Activated naive CD4-positive, alpha-beta T cell (primary cell): ENCODE data around the gene NUP42.
"Not testable (repeated sequence)": the region's sequence is repeated elsewhere in the genome, so short reads cannot be mapped to it uniquely, and the experiment has no call there.

Experiments used
- DNase-seq, 4 experiments: peaks; one replicate each; lab custom pipeline; 2025; lab: John Stamatoyannopoulos, UW

The NUP42 gene

GRCh38 chr7:23204241-23204640 is 22.4 kb downstream of the NUP42 start:
- no peak for DNase-seq

GRCh38 chr7:23205577-23205908 is 23.7 kb downstream of the NUP42 start:
- no peak for DNase-seq

- DNase-seq = peak in 1 of 4 experiments; percentile 4
These were observed 24.3 kb downstream of the NUP42 start for GRCh38 chr7:23205909-23206767.

GRCh38 chr7:23207021-23207420 is 25.2 kb downstream of the NUP42 start:
- no peak for DNase-seq

- no peak for DNase-seq
These were observed 26.0 kb downstream of the NUP42 start for GRCh38 chr7:23207884-23208283.

- no peak for DNase-seq
These were observed 26.5 kb downstream of the NUP42 start for GRCh38 chr7:23208316-23208715.

- no peak for DNase-seq
These were observed 28.7 kb downstream of the NUP42 start for GRCh38 chr7:23210506-23210905.

GRCh38 chr7:23211589-23211988 is 29.7 kb downstream of the NUP42 start:
- DNase-seq = no peak

GRCh38 chr7:23212395-23212794 is 30.5 kb downstream of the NUP42 start:
- DNase-seq = no peak

- no peak for DNase-seq
These were observed 31.0 kb downstream of the NUP42 start for GRCh38 chr7:23212841-23213240.

- no peak for DNase-seq
These were observed 31.9 kb downstream of the NUP42 start for GRCh38 chr7:23213755-23214154.

- DNase-seq = no peak
These were observed 32.6 kb downstream of the NUP42 start for GRCh38 chr7:23214423-23214822.

GRCh38 chr7:23214938-23215337 is 33.1 kb downstream of the NUP42 start:
- no peak for DNase-seq

GRCh38 chr7:23216021-23216420 is 34.2 kb downstream of the NUP42 start:
- DNase-seq = no peak

GRCh38 chr7:23218196-23218595 is 36.3 kb downstream of the NUP42 start:
- DNase-seq = no peak

GRCh38 chr7:23220690-23221305 is 39.0 kb downstream of the NUP42 start:
- no peak for DNase-seq

GRCh38 chr7:23222439-23223030 is 40.7 kb downstream of the NUP42 start:
- no peak for DNase-seq

GRCh38 chr7:23224364-23224763 is 42.5 kb downstream of the NUP42 start:
- not testable (repeated sequence) for DNase-seq

GRCh38 chr7:23226844-23227450 is 45.1 kb downstream of the NUP42 start:
- DNase-seq = no peak

GRCh38 chr7:23228412-23228811 is 46.6 kb downstream of the NUP42 start:
- no peak for DNase-seq

GRCh38 chr7:23230641-23231101 is 48.8 kb downstream of the NUP42 start:
- no peak for DNase-seq

- no peak for DNase-seq
These were observed 51.1 kb downstream of the NUP42 start for GRCh38 chr7:23232966-23233365.
